ENCODE results near the gene SLC35G3.
"Not testable (repeated sequence)": the region's sequence is repeated elsewhere in the genome, so short reads cannot be mapped to it uniquely, and the experiment has no call there.

The SLC35G3 gene

DNA sequence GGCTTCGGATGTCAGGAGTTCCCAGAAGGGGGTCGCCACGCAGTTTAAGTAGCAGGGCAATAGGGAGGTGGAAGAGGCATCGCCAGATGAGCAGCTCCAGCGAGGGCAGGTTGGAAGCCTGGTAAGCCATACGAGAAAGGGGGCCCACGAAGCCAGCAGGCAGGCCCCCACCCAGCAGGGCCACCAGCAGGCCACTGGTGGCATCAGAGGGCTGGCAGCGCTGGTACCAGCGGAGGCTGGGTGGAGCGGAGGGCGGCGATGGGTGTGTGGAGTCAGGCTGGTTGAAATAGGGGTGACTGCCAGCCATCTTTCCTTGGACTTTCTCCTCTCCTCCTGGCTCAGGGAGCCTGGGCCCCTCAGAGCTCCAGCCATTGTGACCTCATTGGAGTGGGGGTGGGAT lies at the start of gene SLC35G3:
Gene SLC35G3, minus strand, starts transcription at position 393 of the 400 bp plus-strand sequence. Its CDS starts 86 bp downstream, at position 307.
- DNase-seq: not testable (repeated sequence)

DNA sequence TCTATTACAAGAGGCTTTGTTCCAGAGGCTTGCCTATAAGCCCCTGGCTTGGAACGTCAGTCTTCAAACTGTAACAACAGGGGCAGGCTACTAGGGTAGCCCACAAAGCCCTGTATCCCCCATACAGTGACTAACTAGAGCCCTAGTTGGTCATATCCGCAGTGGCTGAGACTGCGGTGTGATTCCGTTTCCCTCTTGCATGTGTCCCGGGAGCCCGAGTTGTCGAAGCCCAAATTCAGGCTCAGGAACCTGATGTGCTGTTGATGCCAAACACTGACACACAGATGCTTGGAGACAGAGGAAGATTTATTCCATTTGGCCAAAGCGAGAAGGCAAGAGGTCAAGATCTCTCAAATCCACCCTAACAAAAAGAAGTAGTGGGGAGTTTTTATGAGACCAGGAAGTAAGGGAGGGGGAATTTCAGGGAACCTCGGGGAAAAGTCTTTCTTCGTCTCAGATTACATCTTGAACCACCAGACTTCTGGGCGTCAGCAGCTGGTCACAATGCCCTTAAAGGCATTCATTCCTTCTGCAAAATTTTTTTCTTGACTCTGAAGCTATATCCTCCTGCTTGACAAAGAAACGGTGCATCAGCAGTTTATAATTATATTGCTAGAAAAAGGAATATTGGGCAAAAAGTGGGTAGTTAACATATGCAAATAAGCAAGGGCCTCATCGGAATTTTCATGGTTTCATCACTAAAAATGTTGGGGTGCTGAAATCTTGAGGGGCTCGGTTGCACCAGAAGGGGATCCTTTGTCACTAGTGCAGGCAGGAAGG lies 49.6 kb upstream of the SLC35G3 start:
- peak; percentile 83 for DNase-seq

DNA sequence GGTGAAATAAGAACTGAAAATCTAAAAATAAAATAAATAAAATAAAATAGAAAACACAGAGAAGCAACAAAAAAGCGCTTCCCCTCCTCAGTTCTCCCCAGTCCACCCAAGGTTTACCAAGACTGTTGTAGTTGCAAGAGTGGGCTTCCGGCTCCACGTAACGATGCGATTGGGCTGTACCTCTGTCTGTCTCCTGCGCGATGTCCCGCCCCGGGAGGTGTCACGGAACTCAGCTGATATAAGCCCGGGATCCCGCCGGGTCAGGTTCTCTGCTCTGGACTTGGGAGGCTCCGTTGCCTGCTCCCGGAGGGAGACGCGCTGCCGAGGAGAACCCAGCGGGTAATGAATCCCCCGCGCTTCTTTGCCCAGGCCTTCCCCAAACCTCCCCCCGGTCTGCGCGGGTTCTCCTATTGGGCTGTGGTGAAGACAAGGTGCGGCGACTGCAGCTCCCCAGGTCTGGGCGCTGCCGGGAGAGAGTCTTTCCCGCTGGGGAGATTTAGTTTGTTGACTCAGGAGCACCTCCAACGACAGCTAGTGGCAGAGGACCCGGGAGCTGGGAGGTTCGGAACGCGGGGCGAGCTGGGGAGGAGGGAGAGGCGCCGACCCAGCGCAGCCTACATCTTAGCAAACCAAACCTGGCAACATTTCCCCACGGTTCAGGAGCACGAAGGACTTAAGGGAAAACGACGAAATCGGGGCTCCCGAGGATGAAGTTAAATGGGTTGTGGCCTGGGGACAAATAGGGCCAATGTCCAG lies 48.8 kb upstream of the SLC35G3 start, which contains the start of gene SLFN5:
Gene SLFN5, plus strand, starts transcription at position 268 of the 756 bp plus-strand sequence. CDS start 15,619 bp downstream, outside the sequence.
- DNase-seq: peak; percentile 98

DNA sequence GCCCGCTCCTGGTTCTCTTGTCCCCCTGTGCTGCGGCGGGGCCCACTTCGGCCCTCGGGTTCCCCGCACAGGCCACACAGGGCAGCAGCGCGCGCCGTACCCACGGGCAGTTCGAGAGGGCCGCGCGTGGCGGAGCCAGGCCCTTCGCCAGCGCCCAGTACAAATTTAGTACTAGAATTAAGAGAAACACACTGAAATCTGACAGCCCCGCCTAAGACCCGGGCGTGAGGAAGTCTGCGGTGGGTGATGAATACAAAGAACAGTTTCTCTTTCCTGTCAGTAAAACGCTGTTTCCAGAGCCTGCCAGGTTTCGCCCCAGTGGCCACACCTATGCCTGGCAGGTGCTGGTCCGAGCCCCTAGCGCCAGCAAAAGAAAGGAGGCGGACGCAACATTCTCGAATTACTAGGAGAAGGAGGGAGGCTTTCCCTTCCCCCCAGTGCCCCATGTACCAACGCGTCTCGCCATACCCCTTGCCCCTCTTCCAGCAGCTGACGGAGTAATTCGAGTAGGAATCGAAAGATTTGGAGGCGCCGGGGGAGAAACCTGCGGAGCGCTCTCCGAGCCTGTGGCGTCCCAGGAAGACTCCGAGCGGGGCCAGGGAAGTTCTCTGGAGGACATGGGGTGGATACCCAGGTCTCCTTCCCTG lies 48.1 kb upstream of the SLC35G3 start:
- peak; percentile 84 for DNase-seq

DNA sequence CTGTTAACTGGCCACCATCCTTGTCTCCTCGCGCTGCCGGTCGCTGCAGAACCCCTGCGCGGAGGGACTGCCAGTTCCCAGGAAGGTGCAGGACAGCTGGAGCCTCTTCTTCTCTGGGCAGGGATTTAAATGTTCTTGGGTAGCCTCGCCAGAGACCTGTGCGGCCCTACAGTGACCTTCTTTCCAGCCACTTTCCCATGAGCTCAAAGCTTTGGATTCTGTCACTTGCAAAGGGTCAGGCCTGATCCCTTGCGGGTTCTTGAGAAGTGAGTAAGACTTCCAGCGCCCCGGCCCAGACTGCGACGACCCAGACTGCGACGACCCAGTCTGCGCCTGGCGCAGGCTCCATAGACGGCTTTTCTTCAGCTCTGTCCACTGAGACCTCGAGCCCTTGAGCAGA lies 47.3 kb upstream of the SLC35G3 start:
- no peak for DNase-seq

DNA sequence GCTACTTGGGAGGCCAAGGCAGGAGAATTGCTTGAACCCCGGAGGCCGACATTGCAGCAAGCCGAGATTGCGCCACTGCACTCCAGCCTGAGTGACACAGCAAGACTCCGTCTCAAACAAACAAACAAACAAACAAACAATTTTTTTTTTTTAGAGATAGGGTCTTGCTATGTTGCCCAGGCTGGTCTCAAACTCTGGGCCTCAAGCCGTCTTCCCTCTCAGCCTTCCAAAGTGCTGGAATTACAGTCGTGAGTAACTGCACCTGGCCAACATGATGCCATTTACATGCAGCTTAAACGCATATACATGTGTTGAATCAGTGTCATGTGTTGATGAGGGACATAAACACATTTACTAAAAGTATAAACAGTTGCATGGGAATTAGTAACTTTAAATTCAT lies 46.7 kb upstream of the SLC35G3 start:
- DNase-seq: no peak

DNA sequence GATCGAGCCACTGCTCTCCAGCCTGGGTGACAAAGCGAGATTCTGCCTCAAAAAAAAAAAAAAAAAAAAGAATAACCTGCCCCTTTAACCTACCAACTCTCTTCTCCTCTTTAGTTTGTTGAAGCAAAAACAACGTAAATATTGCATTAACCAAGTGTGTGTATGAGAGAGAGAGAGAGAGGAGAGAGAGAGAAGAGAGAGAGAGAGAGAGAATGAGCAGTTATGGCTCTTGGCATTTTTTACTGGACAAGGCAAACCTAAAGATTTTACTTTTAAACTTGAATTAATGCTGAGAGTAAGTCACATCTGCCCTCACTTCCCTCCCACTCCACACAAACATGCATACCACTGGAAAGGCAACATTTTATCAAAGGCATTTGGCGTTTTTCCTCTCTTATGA lies 45.6 kb upstream of the SLC35G3 start:
- no peak for DNase-seq

DNA sequence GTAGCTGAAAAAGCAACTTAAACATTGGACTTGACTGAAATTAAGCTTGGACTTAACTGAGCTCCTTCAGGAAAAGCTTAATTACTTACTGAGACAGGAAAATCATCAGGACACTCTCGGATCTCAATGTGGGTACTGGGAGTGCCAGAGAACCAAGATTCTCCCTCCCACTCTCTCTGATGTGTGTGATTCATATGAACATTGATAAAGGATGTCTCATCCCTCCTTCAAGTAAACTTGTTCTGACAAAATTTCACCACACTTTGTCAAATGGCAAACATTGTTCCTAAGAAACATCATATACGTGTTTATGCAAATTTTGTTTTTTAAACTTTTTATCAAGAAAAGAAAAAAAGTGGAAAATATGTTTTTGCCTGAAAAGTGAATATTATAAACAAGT lies 44.6 kb upstream of the SLC35G3 start:
- DNase-seq: no peak

DNA sequence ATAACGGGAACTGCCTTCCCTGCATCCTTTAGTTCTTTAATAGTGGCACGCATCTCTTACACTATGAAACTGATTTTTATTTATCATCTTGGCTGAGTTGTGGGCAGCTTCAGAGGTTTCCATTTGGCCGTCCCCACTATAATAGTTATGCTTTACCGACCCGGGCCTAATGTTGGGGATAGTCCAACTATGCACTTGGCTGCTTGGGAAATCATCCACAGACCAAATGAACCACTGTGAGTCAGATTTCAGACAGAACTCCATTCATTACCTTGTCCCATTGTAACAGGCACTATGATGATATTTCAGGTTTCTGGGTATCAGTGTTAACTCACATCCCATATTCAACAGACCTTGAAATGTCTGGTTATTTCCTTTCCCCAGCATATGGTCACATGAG lies 42.6 kb upstream of the SLC35G3 start:
- DNase-seq: no peak

DNA sequence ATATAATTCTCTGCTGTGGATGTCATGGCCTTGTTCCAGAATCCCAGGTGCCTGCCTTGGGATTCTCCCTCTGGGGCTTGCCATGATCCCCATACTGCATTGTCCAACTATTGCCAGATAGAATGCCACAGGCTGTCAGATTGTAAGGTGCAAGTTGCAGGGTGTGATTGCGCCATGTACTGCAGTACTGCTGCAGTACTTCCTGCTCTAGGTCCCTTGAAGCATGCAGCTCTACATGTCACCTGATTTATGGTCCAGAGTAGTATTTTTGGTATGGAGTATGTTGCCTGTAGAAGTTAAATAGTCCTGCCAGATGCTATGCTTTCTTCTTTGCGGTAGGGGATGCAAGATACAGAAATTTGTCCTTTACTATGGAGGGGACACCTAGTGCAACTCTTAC lies 41.7 kb upstream of the SLC35G3 start:
- DNase-seq: no peak

DNA sequence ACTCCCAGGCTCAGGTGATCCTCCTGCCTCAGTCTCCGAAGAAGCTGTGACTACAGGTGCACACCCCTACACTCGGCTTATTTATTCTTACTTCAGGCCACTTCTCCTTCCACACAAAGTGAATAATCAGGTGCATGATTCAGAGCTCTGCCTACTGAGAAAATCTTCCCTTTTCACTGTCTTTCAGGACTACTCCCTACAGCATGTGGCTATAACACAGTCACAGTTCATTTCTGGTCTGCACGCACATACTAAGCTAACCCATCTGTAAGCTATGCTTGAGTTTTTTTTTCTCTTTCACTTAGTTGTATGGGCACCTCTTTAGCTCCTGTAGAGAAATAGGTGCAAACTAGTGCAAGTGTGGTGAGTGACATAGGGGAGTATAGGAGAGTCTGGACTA lies 41.1 kb upstream of the SLC35G3 start:
- DNase-seq: no peak

DNA sequence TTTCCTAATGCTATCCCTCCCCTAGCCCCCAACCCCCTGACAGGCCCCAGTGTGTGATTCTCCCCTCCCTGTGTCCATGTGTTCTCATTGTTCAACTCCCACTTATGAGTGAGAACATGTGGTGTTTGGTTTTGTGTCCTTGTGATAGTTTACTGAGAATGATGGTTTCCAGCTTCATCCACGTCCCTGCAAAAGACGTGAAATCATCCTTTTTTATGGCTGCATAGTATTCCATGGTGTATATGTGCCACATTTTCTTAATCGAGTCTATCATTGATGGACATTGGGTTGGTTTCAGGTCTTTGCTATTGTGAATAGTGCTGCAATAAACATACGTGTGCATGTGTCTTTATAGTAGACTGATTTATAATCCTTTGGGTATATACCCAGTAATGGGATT lies 40.1 kb upstream of the SLC35G3 start:
- not testable (repeated sequence) for DNase-seq

DNA sequence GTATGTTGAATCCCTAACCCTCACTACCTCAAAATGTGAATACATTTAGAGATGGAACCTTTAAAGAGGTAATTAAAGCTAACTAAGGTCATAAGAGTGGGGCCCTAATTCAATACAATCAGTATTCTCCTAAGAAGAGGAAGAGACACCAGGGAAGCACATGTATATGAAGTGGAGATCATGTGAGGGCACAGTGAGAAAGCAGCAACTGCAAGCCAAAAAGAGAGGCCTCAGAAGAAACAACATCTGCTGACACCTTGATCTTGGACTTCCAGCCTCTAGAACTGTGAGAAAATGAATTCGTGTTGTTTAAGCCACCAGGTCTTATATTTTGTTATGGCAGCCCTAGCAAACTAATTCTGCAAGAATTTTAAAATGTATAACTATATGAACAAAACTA lies 35.4 kb upstream of the SLC35G3 start:
- DNase-seq: no peak

DNA sequence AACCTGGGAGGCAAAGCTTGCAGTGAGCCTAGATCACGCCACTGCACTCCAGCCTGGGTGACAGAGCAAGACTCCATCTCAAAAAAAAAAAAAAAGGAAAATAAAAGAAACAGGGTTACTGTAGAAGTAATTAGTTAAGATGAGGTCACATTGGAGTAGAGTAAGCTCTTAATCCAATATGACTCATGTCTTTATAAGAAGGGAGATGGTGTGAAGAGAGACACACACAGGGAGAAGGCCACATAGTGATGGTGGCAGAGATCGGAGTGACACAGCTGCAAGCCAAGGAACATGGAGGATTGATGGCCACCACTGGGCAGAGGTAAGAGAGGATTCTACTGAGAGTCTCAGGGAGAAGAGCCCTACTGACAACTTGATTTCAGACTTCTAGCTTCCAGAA lies 33.4 kb upstream of the SLC35G3 start:
- no peak for DNase-seq

DNA sequence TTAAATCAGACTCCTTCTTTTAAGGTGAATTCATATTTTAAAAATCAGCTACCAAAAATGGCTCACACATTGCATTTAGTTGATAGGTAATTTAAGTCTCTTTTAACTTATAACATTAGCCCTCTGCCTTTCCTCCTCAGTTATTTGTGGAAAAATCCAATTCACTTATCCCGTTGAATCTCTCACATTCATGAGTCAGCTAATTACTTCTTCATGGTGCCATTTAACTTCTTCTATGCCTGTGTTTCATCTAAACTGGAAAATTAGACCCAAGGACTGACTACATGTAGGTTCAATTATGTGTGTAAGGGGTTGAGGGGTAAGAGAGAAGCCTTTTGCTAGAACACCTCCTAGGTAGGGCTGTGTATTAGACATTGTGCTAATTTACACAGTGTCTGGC lies 30.2 kb upstream of the SLC35G3 start:
- DNase-seq: no peak

DNA sequence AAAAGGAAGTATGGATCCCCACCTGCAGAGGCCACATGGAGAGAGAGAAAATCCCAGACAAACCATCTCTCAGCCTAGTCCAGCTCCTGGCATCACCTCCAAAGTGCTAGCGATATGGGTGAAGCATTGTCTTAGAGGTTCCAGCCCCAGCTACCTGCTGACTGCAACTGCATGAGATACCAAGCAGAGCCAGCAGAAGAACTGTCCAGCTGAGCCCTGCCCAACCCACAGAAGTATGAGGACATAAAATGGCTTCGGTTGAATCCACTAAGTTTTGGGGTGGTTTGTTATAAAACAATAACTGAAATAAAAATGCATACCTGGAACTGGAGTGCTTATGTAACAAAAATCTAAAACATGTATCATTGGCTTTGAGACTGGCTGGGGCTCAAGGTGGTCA lies 28.3 kb upstream of the SLC35G3 start:
- DNase-seq: no peak

DNA sequence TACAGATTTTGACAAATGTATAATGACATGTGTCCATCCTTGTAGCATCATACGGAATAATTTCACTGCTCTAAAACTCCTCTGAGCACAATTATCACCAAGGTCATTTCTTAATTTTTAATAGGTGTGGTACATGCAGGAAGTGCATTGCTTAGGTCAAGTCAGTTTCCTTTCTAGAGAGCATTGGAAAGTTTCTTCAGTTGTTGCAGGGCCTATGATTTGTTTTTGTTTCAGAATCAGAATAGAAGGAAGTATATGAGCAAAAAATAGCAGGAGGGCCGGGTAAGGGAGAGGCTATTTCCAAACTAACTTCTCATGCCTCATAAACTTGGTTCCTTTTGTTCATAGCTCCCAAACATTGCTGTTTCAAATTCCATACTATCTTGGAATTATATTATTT lies 24.7 kb upstream of the SLC35G3 start:
- peak; percentile 68 for DNase-seq

DNA sequence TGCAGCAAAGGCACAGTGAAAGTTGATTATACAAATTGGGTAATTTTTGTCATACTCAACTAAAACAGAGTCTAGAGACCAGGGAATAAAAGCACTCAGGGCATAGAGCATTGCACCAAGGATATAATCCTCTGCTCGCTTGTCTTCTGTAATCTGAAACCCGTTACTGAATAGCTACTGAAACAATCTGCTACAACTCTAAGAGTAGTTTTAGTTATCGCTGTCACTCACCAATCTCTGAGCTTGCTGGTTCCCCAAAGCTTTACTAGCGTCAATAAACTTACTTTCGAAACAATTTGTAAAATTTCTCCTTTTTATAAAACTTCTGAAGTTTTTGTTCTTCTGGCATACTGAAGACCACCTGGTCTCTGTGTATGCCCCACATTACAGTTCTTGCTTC lies 22.9 kb upstream of the SLC35G3 start:
- DNase-seq: no peak

DNA sequence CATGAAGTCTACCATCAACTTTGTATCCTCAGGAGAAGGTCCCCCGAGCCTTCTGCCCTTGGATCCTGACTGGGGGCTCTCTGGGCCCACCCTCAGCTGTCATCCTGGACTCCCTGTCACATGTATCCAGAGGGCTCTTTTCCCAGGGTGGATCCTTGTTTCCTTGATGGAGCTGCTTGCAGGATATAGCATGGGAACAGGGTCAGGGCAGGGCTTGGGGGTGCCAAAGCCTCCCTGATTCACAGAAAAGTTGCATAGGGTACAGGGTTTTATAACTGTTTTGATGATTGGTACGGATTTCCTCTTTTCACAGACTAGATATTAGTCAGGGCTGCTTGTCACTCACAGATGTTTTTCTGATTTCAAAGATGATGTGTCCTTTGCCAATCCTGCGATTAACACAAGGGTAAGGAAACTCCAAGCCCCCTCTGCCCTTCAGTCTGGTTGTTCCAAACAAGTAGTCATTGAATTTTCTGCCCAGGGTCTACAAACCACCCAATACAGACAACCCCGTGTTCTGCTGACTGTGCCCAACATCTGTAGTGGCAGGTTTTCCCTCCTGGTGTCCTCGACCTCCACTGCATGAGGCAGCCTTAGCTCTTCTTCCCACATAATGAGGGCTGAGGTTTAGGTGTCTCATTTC lies 20.6 kb upstream of the SLC35G3 start:
- peak; percentile 35 for DNase-seq

DNA sequence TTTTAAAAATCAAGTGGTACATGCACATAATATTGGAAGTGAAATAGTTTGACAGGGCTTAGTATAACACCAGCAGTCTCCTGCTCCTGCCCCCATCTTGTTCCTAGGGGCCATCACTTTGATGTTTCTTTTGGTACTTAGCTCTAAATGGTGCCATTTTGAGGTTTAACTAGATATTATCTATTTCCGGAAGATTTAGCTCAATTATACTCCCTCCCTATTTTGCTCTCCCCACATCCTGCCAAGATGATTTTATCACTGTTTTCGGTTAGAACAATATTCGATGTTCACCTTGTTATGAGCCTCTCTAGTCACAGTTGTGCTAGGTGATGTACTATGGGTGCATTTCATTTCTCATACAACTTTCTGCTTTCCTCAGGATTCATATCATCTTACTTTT lies 20.0 kb upstream of the SLC35G3 start:
- no peak for DNase-seq

DNA sequence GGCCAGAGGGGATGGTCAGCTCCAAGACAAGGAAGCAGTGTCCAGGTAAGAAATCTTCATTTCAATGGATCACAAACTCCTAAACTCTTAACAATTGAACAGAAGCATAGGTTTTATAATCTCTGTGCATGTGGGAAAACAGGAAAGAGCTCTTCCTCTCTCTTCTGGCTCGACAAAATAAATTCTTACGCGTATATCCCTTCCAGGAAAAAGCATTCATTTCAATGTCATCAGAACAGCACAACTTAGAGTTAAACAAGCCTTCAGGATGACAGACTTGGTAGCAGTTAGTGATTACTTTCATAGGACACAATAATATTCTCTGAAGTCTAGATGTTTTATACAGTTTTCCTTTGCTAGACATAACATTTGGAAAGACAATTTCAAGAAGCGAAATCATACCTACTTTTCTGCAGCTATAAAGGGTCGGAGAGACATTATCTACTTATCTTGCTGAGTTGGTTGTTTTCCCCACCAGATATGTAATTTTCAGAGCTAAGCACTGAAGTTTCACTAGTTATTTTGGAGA lies 19.3 kb upstream of the SLC35G3 start:
- no peak for DNase-seq

DNA sequence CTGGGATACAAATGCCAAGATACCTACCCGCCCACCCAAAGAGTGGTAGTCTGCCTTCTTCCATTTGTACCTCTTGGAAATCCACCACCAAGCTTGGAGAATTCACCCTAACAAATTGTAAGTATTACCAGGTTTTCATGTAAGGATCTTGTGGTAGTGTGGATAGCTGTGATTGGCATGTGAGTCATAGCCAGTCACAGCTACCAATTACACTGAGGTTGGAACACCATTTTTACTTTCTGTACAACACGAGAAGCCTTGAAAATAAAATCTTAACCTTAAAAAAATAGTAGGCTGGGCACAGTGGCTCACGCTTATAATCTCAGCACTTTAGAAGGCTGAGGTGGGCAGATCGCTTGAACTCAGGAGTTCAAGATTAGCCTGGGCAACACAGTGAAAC lies 18.5 kb upstream of the SLC35G3 start:
- no peak for DNase-seq

DNA sequence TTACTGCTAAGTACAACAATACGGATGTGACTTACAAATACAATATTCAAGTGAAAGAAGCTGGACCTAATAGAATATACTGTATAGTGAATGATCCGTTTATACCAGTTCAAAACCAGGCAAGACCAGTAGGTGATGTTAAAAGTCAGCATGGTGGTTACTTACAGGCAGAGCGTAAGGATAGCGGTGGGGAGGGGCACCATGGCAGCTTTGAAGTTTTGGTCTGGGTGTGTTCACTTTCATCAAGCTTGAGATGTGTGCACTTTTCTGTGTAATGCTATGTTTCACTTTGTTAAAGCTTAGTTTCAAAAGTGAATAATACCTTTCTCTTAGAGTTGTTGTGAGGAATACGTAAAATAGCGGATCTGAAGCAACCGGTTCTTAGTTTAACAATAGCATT lies 16.5 kb upstream of the SLC35G3 start:
- no peak for DNase-seq

All from suppressor macrophage treated with lipopolysaccharide for 4 hours (primary cell).